ENCODE measurements around the gene SCG3. TPM values are rescaled to one million over a fixed set of nuclear protein-coding genes. Genes with fewer than 3 reads are reported as not detected.

SCG3 gene
- total RNA-seq, 2 donors from 2014 or later = 2.9 to 6.3 TPM

GRCh38 chr15:51736069-51736468 is 54.8 kb downstream of the SCG3 start:
- no peak overlapping the region for H3K4me3 ChIP-seq
- ATAC-seq (no peak), DNase-seq (no peak)
- no peaks in the 10 kb centered on the region for H3K36me3 ChIP-seq (replicated peaks in 1 of 2; ENCODE audit: insufficient read depth in 1 of 2, low read depth in 2 of 2)
- peak overlapping the region in 3 of 4 donors; percentile 72 to 90 (median 90) for H3K27ac ChIP-seq
- intact Hi-C loops (cut with DNase I) = no loop called here
- no peak for TF ChIP-seq POLR2A (IDR thresholded peaks at IDR 0.05)
- TF ChIP-seq, protein P1, sequence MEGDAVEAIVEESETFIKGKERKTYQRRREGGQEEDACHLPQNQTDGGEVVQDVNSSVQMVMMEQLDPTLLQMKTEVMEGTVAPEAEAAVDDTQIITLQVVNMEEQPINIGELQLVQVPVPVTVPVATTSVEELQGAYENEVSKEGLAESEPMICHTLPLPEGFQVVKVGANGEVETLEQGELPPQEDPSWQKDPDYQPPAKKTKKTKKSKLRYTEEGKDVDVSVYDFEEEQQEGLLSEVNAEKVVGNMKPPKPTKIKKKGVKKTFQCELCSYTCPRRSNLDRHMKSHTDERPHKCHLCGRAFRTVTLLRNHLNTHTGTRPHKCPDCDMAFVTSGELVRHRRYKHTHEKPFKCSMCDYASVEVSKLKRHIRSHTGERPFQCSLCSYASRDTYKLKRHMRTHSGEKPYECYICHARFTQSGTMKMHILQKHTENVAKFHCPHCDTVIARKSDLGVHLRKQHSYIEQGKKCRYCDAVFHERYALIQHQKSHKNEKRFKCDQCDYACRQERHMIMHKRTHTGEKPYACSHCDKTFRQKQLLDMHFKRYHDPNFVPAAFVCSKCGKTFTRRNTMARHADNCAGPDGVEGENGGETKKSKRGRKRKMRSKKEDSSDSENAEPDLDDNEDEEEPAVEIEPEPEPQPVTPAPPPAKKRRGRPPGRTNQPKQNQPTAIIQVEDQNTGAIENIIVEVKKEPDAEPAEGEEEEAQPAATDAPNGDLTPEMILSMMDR (IDR thresholded peaks at IDR 0.05) = no peak
- H3K9me3 ChIP-seq = no peaks in the 10 kb centered on the region
- WGBS, 2 donors = 20 to 37% methylated on average over 3 of the region's 3 CpGs
- no peaks in the 10 kb centered on the region for H3K27me3 ChIP-seq
- H3K4me1 ChIP-seq = peaks cover 37% of the 10 kb centered on the region

- ATAC-seq = peak; percentile 61
Observed at GRCh38 chr15:51736751-51737521, 55.6 kb downstream of the SCG3 start.

DNA sequence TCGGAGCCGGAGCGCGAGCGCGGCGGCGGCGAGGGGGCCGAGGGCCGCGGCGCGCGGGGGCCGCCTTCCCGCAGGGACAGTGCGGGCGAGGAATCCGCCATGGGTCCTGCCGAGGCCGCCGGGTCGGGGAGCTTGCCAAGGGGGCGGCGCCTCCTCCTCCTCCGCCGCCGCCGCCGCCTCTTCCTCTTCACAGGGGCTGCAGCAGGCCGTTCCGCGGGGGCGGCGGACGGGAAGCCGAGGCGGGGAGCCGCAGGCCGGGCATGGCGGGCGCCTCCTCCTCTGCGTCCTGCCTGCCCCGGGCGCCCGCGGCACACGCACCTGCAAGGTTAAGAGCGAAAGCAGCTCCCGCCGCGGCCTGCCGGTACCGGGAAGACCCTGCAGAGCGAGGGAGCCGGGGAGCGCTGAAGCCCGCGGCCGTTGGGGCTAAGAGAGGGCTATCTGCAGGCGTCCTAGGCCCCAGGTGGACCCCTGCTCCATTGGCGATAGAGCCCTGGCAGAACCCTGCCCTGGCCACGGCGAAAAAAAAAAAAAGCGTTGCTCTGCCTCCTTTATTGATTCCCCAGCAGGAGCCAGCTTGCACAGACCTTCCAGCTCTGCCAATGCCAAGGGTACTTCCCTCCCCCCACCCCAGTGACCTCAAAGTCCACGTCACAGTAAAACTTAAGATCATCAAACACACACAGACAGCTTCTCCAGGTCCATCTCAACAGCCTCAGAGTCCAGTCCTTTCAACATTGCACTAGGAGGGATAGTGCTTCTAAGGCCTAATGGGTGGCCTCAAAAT is 56.4 kb downstream of the SCG3 start, which contains the start of gene LYSMD2:
TSS of gene LYSMD2 (minus strand) at position 134 of the 784 bp plus-strand sequence. CDS start at position 101, 33 bp downstream.
- Histone ChIP-seq H3K4me3 (peak within 1 kb of the TSS; percentile 53 to 61), H3K9me3 (no peaks in the 10 kb centered on the region), H3K27ac (peak within 1 kb of the TSS; percentile 72 to 90 (median 88)), H3K36me3 (replicated peaks in 1 of 2; ENCODE audit: insufficient read depth in 1 of 2, low read depth in 2 of 2) (no peaks in the 10 kb centered on the region), H3K27me3 (no peaks in the 10 kb centered on the region), H3K4me1 (peaks cover 20% of the 10 kb centered on the region)
- ATAC-seq (peak; percentile 85), DNase-seq (peak; percentile 73 to 85 (median 78))
- intact Hi-C loops (cut with DNase I) = no loop called here
- TF ChIP-seq POLR2A (IDR thresholded peaks at IDR 0.05) = peak in 2 of 3 donors; percentile 48 to 54
- TF ChIP-seq, protein P1 (IDR thresholded peaks at IDR 0.05) = peak in 1 of 7 experiments; percentile 6
- 1% methylated on average over 18 to 54 of the region's 67 CpGs for WGBS, 2 donors

More at GRCh38 chr15:51736751-51737521, 55.6 kb downstream of the SCG3 start:
- Histone ChIP-seq H3K27ac (peak overlapping the region; percentile 72 to 90 (median 88)), H3K4me3 (peak overlapping the region; percentile 53 to 61), H3K9me3 (no peaks in the 10 kb centered on the region), H3K36me3 (replicated peaks in 1 of 2; ENCODE audit: insufficient read depth in 1 of 2, low read depth in 2 of 2) (no peaks in the 10 kb centered on the region), H3K4me1 (peaks cover 28% of the 10 kb centered on the region), H3K27me3 (no peaks in the 10 kb centered on the region)
- intact Hi-C loops (cut with DNase I) = no loop called here
- WGBS, 2 donors = 0 to 1% methylated on average over 18 to 42 of the region's 69 CpGs
- DNase-seq = peak; percentile 41 to 60 (median 46)
- TF ChIP-seq, protein P1 (IDR thresholded peaks at IDR 0.05) = peak in 1 of 7 experiments; percentile 5
- peak in 1 of 3 donors; percentile 6 for TF ChIP-seq POLR2A (IDR thresholded peaks at IDR 0.05)

DNA sequence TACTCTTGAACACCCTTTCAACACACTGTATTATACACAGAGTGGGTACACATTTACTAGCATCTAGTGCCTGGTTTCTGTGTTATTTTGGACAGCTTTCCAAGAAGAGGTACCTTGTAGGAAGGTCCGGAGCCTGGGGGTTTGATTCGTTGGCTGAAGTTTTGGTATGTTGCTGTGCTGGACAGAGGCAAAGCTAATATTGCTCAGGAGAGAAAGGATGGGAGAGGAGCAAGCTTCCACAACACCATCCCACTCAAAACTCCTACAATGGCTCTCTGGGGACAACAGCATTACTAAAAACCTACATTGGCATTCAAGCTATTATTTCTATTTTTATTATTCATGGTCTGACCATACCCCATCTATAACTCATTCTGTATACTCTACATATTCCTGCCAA is 57.2 kb downstream of the SCG3 start:
- Histone ChIP-seq H3K27ac (peak overlapping the region; percentile 72 to 90 (median 88)), H3K36me3 (replicated peaks in 1 of 2; ENCODE audit: insufficient read depth in 1 of 2, low read depth in 2 of 2) (no peaks in the 10 kb centered on the region), H3K9me3 (no peaks in the 10 kb centered on the region), H3K27me3 (no peaks in the 10 kb centered on the region), H3K4me1 (peaks cover 20% of the 10 kb centered on the region), H3K4me3 (no peak overlapping the region)
- WGBS, 2 donors = 75% methylated on average over 2 of the region's 2 CpGs
- intact Hi-C loops (cut with DNase I) = no loop called here
- no peak for DNase-seq
- ATAC-seq = no peak
- no peak for TF ChIP-seq POLR2A (IDR thresholded peaks at IDR 0.05)
- TF ChIP-seq, protein P1 (IDR thresholded peaks at IDR 0.05) = no peak
